ENCODE measurements around the gene EXOC6B.

Gene EXOC6B

GRCh38 chr2:72220170-72220569, 605.7 kb downstream of the EXOC6B start:
- Histone ChIP-seq H2BK5ac (ENCODE audit: low read depth, low read length, poor library complexity) (no peak overlapping the region), H2AK5ac (ENCODE audit: low read length) (no peak overlapping the region), H3K4ac (ENCODE audit: low read depth, low read length) (no peak overlapping the region), H3K9ac (ENCODE audit: low read length) (no peak overlapping the region), H3K23ac (ENCODE audit: low read length) (no peak overlapping the region), H3K9me3 (ENCODE audit: insufficient read depth, low read depth, low read length) (no peaks in the 10 kb centered on the region), H3K4me2 (ENCODE audit: low read length) (no peak overlapping the region), H4K91ac (ENCODE audit: low read depth, low read length) (no peak overlapping the region), H3K79me1 (ENCODE audit: low read length) (no peaks in the 10 kb centered on the region), H3K27me3 (ENCODE audit: insufficient read depth, low read length) (no peaks in the 10 kb centered on the region), H2BK12ac (ENCODE audit: low read length) (no peak overlapping the region), H3K79me2 (ENCODE audit: control insufficient read depth, insufficient read depth, low read length, poor library complexity) (no peaks in the 10 kb centered on the region), H3K36me3 (ENCODE audit: control insufficient read depth in 1 of 2, insufficient read depth in 2 of 2, low read length in 2 of 2) (no peaks in the 10 kb centered on the region), H4K8ac (ENCODE audit: low read depth, low read length) (no peak overlapping the region), H2AFZ (ENCODE audit: insufficient read depth, low read length, poor library complexity) (no peak overlapping the region), H3K4me1 (ENCODE audit: control insufficient read depth in 1 of 2, insufficient read depth in 2 of 2, low read length in 2 of 2) (peaks cover 0 to 3% of the 10 kb centered on the region in 2 experiments), H3K4me3 (ENCODE audit: low read depth, low read length) (no peak overlapping the region), H3K27ac (ENCODE audit: low read depth, low read length) (no peak overlapping the region), H2BK120ac (ENCODE audit: insufficient read depth, low read length, poor library complexity) (no peak overlapping the region), H4K12ac (ENCODE audit: low read depth, low read length) (no peak overlapping the region), H3K18ac (ENCODE audit: low read length) (no peak overlapping the region), H3K14ac (ENCODE audit: low read length) (no peak overlapping the region)
- no CpG with 5 or more reads among the region's 2 CpGs for WGBS (ENCODE audit: extremely low coverage, insufficient coverage, insufficient read length)
- peak in 1 of 2 donors; percentile 33 for DNase-seq

- Histone ChIP-seq H3K79me2 (ENCODE audit: control insufficient read depth, insufficient read depth, low read length, poor library complexity) (no peaks in the 10 kb centered on the region), H3K36me3 (ENCODE audit: control insufficient read depth in 1 of 2, insufficient read depth in 2 of 2, low read length in 2 of 2) (no peaks in the 10 kb centered on the region)
- no CpG with 5 or more reads among the region's 4 CpGs for WGBS (ENCODE audit: extremely low coverage, insufficient coverage, insufficient read length)
Observed at GRCh38 chr2:72214429-72215143, 611.2 kb downstream of the EXOC6B start.

DNA sequence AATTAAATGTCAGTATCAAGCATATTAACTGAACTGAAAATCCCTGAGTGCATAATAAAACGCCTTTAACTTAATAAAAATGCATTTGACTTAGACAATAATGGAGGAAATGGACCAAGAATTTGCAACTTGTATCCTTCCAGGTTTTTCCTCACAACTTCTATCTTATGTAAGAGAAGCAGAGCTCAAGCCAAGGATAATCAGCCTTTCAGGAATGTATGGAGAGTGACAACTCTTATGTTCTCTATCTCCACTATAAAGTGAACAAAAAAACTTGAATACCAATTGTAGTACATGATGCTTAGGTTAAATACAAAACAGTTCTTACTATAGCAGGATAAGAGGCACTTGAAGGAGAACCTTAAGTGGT, 613.4 kb downstream of the EXOC6B start:
- Histone ChIP-seq H3K36me3 (ENCODE audit: control insufficient read depth in 1 of 2, insufficient read depth in 2 of 2, low read length in 2 of 2) (no peaks in the 10 kb centered on the region), H2BK5ac (ENCODE audit: low read depth, low read length, poor library complexity) (no peak overlapping the region), H4K91ac (ENCODE audit: low read depth, low read length) (no peak overlapping the region), H3K9me3 (ENCODE audit: insufficient read depth, low read depth, low read length) (no peaks in the 10 kb centered on the region), H2AFZ (ENCODE audit: insufficient read depth, low read length, poor library complexity) (no peak overlapping the region), H3K4me1 (ENCODE audit: control insufficient read depth in 1 of 2, insufficient read depth in 2 of 2, low read length in 2 of 2) (peaks cover 0 to 4% of the 10 kb centered on the region in 2 experiments), H3K23ac (ENCODE audit: low read length) (no peak overlapping the region), H3K27me3 (ENCODE audit: insufficient read depth, low read length) (no peaks in the 10 kb centered on the region), H3K27ac (ENCODE audit: low read depth, low read length) (no peak overlapping the region), H3K18ac (ENCODE audit: low read length) (no peak overlapping the region), H3K14ac (ENCODE audit: low read length) (no peak overlapping the region), H3K4me2 (ENCODE audit: low read length) (no peak overlapping the region), H2AK5ac (ENCODE audit: low read length) (no peak overlapping the region), H3K9ac (ENCODE audit: low read length) (no peak overlapping the region), H2BK120ac (ENCODE audit: insufficient read depth, low read length, poor library complexity) (no peak overlapping the region), H3K4ac (ENCODE audit: low read depth, low read length) (no peak overlapping the region), H3K79me2 (ENCODE audit: control insufficient read depth, insufficient read depth, low read length, poor library complexity) (no peaks in the 10 kb centered on the region), H4K8ac (ENCODE audit: low read depth, low read length) (no peak overlapping the region), H3K79me1 (ENCODE audit: low read length) (no peaks in the 10 kb centered on the region), H2BK12ac (ENCODE audit: low read length) (no peak overlapping the region), H3K4me3 (ENCODE audit: low read depth, low read length) (no peak overlapping the region), H4K12ac (ENCODE audit: low read depth, low read length) (no peak overlapping the region)
- WGBS (ENCODE audit: extremely low coverage, insufficient coverage, insufficient read length): no CpG with 5 or more reads among the region's 1 CpG
- DNase-seq: no peak

More at GRCh38 chr2:72214429-72215143, 611.2 kb downstream of the EXOC6B start:
- Histone ChIP-seq H3K18ac (ENCODE audit: low read length) (no peak overlapping the region), H2BK120ac (ENCODE audit: insufficient read depth, low read length, poor library complexity) (no peak overlapping the region), H2AFZ (ENCODE audit: insufficient read depth, low read length, poor library complexity) (no peak overlapping the region), H4K8ac (ENCODE audit: low read depth, low read length) (no peak overlapping the region), H3K9me3 (ENCODE audit: insufficient read depth, low read depth, low read length) (no peaks in the 10 kb centered on the region), H3K4me2 (ENCODE audit: low read length) (no peak overlapping the region), H3K9ac (ENCODE audit: low read length) (no peak overlapping the region), H3K27me3 (ENCODE audit: insufficient read depth, low read length) (no peaks in the 10 kb centered on the region), H3K14ac (ENCODE audit: low read length) (no peak overlapping the region), H2BK12ac (ENCODE audit: low read length) (no peak overlapping the region), H2BK5ac (ENCODE audit: low read depth, low read length, poor library complexity) (no peak overlapping the region), H3K23ac (ENCODE audit: low read length) (no peak overlapping the region), H4K91ac (ENCODE audit: low read depth, low read length) (no peak overlapping the region), H3K79me1 (ENCODE audit: low read length) (no peaks in the 10 kb centered on the region), H3K4me3 (ENCODE audit: low read depth, low read length) (no peak overlapping the region), H3K27ac (ENCODE audit: low read depth, low read length) (no peak overlapping the region), H3K4me1 (ENCODE audit: control insufficient read depth in 1 of 2, insufficient read depth in 2 of 2, low read length in 2 of 2) (peaks cover 0 to 4% of the 10 kb centered on the region in 2 experiments), H3K4ac (ENCODE audit: low read depth, low read length) (no peak overlapping the region), H2AK5ac (ENCODE audit: low read length) (no peak overlapping the region), H4K12ac (ENCODE audit: low read depth, low read length) (no peak overlapping the region)
- DNase-seq: peak in 1 of 2 donors; percentile 33

DNA sequence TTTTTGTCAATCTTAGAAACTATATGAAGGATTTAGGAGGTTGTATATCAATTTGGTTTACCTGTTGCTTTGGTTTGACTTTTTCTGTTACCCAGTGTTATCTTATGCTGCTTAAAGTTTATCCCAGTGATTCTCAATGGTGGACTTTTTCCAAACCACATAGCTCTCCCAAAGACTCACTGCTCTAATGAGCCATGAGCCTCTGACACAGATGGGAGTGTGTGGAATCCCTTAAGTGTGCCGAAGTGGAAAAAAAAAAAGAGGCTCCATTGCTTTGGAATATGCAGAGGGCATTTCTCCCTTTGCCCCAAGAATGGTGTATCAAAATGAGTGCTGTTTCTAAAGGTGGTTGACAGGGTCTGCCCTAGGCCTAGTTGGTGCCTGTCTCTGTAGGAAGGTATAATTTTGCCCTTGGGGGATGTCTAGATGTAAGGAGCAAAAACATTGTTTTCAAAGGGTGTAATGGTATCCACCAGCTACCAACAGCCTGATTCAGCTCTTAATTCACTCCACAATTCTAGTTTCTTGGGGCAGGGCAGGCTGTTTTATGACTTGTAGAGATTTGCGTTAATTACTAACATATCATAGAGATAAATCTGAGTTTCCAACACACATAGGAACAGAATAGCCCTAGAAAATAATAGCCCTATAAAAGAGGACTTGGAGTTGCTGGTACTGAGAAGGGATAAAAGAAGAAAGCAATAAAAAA, 613.9 kb downstream of the EXOC6B start:
- Histone ChIP-seq H3K4me2 (ENCODE audit: low read length) (no peak overlapping the region), H3K23ac (ENCODE audit: low read length) (no peak overlapping the region), H3K14ac (ENCODE audit: low read length) (no peak overlapping the region), H3K4me1 (ENCODE audit: control insufficient read depth in 1 of 2, insufficient read depth in 2 of 2, low read length in 2 of 2) (peaks cover 0 to 4% of the 10 kb centered on the region in 2 experiments), H3K18ac (ENCODE audit: low read length) (no peak overlapping the region), H2BK12ac (ENCODE audit: low read length) (no peak overlapping the region), H4K91ac (ENCODE audit: low read depth, low read length) (no peak overlapping the region), H3K4me3 (ENCODE audit: low read depth, low read length) (no peak overlapping the region), H2BK5ac (ENCODE audit: low read depth, low read length, poor library complexity) (no peak overlapping the region), H2AFZ (ENCODE audit: insufficient read depth, low read length, poor library complexity) (no peak overlapping the region), H3K27me3 (ENCODE audit: insufficient read depth, low read length) (no peaks in the 10 kb centered on the region), H3K36me3 (ENCODE audit: control insufficient read depth in 1 of 2, insufficient read depth in 2 of 2, low read length in 2 of 2) (no peaks in the 10 kb centered on the region), H4K12ac (ENCODE audit: low read depth, low read length) (no peak overlapping the region), H3K79me1 (ENCODE audit: low read length) (no peaks in the 10 kb centered on the region), H3K27ac (ENCODE audit: low read depth, low read length) (no peak overlapping the region), H3K9me3 (ENCODE audit: insufficient read depth, low read depth, low read length) (no peaks in the 10 kb centered on the region), H3K79me2 (ENCODE audit: control insufficient read depth, insufficient read depth, low read length, poor library complexity) (no peaks in the 10 kb centered on the region), H3K4ac (ENCODE audit: low read depth, low read length) (no peak overlapping the region), H3K9ac (ENCODE audit: low read length) (no peak overlapping the region), H2BK120ac (ENCODE audit: insufficient read depth, low read length, poor library complexity) (no peak overlapping the region), H2AK5ac (ENCODE audit: low read length) (no peak overlapping the region), H4K8ac (ENCODE audit: low read depth, low read length) (no peak overlapping the region)
- no peak for DNase-seq
- WGBS (ENCODE audit: extremely low coverage, insufficient coverage, insufficient read length): no CpG with 5 or more reads among the region's 2 CpGs
